GM21367 (cell line): ENCODE data around the gene ACBD6.

Experiments
- ATAC-seq: cut with Tn5 transposase; IDR thresholded peaks from one replicate; pipeline ENCODE4 v1.9.1; 2021; ENCODE audit not compliant: unreplicated experiment

Gene ACBD6

GRCh38 chr1:180277476-180278193, 224.7 kb downstream of the ACBD6 start:
- no peak for ATAC-seq

GRCh38 chr1:180275726-180276125, 226.7 kb downstream of the ACBD6 start:
- ATAC-seq = no peak

- ATAC-seq = no peak
These were observed 228.2 kb downstream of the ACBD6 start for GRCh38 chr1:180274221-180274620.

GRCh38 chr1:180273066-180273465, 229.3 kb downstream of the ACBD6 start:
- no peak for ATAC-seq

GRCh38 chr1:180272395-180272794, 230.0 kb downstream of the ACBD6 start:
- no peak for ATAC-seq

DNA sequence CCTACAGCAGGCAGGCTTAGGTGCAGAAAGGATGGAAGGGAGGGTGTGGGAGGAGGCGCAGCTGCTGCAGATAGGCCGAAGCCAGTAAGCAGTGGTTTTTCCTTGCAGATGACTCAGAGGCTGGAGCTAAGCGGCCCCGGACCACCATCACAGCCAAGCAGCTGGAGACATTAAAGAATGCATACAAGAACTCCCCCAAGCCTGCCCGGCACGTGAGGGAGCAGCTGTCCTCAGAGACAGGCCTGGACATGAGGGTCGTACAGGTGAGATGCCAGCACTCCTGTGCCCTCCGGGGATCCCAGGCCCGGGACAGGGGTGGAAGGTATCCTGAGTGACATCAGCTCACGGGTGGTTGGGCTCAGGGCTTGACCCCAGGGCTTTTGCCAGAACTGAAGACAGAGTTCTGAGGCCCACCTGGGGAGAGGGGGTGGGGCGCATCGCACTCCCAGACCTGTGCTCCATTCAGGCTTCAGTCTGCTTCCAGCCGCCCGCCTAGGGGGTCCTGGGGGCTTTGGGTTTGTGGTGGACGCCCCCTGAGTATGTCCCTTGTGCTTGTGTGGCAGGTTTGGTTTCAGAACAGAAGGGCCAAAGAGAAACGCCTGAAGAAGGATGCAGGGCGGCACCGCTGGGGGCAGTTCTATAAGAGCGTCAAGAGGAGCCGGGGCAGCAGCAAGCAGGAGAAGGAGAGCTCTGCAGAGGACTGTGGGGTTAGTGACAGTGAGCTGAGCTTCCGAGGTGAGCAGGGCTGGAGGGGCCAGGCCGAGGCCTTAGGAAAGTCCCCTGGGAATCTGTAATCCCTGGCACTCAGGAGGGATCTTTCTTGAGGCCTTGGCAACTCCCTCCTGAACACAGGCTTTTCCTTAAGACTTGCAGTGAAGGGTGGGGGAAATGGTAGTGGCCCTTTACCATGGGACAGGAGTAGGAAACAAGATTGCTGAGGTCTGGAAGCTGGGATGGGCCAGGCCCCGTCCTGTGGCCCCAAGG, 230.8 kb downstream of the ACBD6 start:
- ATAC-seq = no peak

DNA sequence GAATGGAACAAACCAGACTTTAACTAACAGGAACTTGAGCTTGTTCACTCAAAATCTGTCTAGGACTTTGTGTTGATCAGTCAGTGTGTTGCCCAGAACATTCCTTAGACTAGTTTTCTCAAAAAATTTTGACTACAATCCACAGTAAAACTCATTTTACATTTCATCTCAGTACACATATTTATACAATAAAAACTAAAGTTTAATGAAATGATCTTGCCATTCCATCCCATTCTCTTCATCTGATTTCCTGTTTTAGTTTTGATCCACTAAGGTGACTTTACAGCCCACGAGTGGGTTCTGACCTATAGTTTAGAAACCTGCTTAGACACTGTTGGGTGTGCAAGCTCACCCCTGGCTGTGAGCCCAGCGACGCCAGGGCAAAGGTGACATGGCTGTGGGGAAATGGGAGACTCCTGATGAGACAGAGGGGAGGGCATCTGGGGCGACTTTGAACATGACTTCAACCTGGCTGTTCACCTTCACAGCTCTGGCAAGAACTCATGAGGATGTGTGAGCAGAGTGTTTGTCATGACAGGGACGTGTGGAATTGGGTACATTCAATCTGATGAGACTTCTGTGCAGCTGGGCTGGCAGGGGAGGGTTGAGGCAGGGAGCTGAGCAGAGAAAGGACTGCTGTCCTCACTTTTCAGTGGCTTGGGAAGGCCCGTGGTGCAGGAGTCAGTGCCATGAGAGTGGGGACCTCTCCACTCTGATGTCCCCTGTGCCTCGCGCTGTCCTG, 231.7 kb downstream of the ACBD6 start:
- ATAC-seq = no peak

DNA sequence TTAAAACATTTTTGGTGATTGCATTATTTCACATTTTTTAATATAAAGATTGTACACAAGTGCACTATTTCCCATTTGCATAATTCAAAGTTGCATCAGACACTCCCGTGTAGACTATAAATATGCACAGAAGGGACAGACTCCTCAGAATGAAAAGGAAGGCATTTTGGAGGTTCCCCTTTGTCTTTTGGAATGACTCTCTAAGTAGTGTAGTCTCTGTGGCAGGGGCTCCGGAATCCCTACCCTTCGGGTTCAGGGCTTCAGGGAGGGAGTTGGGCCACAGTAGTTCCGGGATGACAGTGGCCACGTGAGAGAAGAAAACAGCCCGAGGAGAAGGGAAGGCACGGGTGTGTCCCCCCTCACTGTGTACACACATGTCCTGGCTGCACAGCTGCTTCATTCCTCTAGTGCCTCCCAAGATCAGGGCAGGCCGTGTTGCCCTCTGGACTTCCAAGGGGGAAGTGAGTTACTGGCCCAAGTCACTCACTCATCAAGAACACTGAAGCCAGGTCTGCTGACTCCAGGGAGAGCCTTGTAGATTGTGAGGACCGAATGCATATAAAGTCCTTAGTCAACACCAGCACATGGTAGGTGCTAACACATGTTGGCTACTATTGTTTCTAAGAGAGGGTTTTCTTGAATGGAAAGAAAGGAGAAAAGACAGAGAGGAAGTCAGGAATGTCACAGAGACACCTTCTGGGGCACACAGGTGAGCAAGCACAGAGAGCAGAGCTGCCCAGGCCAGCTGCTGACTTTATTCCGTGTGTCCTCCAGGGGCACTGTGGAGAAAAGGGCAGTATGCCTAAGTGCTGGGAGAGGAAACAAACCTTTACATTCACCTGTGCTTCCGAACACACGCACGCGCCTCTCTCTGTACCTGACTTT, 232.5 kb downstream of the ACBD6 start:
- ATAC-seq = no peak

- no peak for ATAC-seq
These were observed 233.8 kb downstream of the ACBD6 start for GRCh38 chr1:180268556-180269075.

DNA sequence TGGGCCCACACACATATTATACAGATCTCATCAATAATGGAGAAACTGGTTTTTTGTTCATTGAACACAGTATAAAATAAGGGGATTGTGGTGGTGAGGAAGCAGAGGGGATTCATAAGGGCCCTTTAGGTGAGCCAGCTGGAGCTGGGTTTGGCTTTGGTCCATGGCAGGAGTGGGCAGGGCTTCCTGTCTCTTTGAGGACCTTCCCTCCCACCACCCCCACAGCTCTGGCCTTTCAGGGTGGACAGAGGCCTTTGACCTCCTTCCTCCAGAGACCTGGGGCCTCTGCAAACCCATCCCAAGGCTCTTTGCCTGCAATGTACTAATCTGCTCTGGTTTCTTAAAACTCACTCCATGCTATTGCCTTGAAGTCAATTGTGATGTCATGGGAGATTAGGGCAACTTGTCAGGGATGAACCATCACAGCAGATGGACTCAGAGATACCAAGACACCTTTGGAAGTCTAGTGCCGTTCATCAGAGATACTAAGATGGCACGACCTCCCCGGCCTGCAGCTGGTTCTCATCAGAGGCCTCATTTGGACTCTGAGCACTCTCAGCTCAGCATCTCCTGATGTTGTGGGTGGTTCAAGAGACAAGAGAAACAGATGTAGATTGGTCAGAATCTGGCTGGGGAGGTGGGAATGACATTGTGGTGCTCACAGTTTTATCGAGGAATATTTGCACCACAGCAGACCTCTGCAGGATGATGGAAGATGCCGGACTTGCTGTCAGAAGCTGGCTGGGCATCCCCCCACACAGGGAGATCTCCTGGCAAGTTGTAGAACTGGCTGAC, 234.4 kb downstream of the ACBD6 start:
- no peak for ATAC-seq

DNA sequence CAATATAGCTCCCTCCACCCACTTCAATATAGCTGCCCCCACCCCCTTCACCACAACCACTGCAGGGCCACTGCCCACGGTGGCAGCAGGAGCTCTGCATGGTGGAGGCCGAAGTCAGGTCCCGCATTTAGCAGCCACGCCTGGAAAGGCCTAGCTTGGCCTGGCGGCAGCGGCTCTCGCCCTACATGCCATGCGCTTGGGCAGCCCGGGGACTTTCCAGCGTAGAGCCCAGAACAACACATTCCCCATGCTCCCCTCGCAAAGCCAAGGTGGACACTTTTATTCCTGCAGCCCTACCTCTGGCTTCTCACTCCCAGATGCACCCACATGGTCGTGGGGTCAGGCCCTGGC, 235.2 kb downstream of the ACBD6 start:
- no peak for ATAC-seq

DNA sequence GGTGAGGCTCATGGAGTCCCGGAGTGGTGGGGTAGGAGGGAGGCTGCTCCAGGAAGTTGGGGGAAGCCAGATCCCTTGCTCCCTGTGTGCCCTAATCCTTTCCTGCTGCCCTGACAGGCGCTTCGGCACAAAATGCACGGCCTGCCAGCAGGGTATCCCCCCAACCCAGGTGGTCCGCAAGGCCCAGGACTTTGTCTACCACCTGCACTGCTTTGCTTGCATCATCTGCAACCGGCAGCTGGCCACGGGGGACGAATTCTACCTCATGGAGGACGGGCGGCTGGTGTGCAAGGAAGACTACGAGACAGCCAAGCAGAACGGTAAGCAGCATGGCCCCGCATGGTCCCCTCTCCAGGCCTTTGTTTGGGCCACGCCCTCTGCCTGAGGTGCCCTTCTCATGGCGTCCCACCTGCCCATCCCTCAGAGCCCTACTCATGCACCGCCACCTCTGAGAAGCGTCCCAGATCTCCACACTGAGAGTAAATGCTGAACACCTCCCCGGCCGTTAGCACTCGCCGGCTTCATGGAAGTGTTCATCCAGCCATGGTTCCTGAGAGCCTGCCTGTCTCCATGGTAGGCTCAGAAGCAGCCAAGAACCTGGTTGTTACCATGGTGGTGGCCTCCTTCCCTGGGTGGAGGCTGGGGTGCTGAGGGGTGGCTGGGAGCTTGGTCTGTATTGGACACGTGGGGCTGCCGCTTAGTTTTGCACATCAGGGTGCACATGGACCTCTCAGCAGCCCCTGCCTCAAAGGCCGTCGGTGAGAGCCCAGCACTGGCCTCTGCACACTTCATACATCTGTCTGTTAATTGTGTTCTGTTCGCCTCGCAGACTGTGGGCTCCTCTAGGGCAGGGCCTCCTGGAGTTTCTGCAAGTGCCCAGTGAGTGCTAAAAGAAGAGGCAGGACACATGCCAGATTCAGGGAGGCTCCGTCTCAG, 235.8 kb downstream of the ACBD6 start:
- no peak for ATAC-seq

DNA sequence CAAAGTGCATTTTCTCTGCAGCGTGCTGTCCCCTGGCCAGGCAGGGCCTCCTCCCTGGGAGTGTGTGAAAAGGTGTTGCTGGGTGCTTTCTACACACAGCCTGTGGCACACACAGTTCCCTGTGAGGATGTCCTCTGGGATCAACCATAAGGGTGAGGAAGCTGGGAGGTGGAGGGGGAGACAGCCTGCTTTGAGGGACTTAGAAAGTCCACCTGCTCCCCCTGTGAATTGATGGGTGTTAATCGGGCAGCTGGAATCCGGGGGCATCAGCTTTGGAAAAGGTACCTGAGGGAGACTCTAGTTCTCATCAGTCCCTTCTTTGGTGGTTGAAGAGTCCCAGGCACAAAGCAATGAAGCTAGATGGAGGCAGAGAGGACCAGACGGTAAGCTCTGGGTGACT, 236.5 kb downstream of the ACBD6 start:
- no peak for ATAC-seq

- no peak for ATAC-seq
These were observed 237.2 kb downstream of the ACBD6 start for GRCh38 chr1:180265201-180265600.

- ATAC-seq = no peak
These were observed 237.8 kb downstream of the ACBD6 start for GRCh38 chr1:180264595-180264994.

GRCh38 chr1:180262628-180263488, 239.5 kb downstream of the ACBD6 start:
- ATAC-seq = no peak

GRCh38 chr1:180261524-180262155, 240.7 kb downstream of the ACBD6 start:
- no peak for ATAC-seq
